ENCODE data around the gene USF3. TPM values are rescaled to one million over a fixed set of nuclear protein-coding genes. Genes with fewer than 3 reads are reported as not detected.

Gene USF3
- total and polyA plus RNA-seq, 4 donors = 5.2 to 21.3 (median 9.8) TPM

- H3K9ac ChIP-seq (ENCODE audit: insufficient read depth in 1 of 2, low read length in 2 of 2) = peak overlapping the region; percentile 37 to 99
- 0 to 1% methylated on average over 33 to 38 of the region's 38 CpGs for WGBS, 2 donors
- H3K27ac ChIP-seq (ENCODE audit: low read depth in 1 of 2, low read length in 1 of 2) = peak overlapping the region; percentile 84 to 88
- TF ChIP-seq CTCF (IDR thresholded peaks at IDR 0.05; ENCODE audit: control extremely low read depth, extremely low read depth) = no peak
- ATAC-seq (ENCODE audit: insufficient read depth, low FRiP score) (peak; percentile 93), DNase-seq (peak; percentile 100)
- H3K9me3 ChIP-seq (ENCODE audit: control insufficient read depth in 4 of 4, insufficient read depth in 3 of 4, low read length in 3 of 4) = no peaks in the 10 kb centered on the region
- no peaks in the 10 kb centered on the region for H3K27me3 ChIP-seq (ENCODE audit: control insufficient read depth in 3 of 3, insufficient read depth in 3 of 3, low read length in 2 of 3)
- peak overlapping the region; percentile 93 for H3K4me3 ChIP-seq
- no peaks in the 10 kb centered on the region for H3K36me3 ChIP-seq (ENCODE audit: control insufficient read depth in 4 of 4, insufficient read depth in 4 of 4, low read length in 4 of 4)
- H3K4me1 ChIP-seq (ENCODE audit: control insufficient read depth in 5 of 5, insufficient read depth in 5 of 5, low read length in 5 of 5) = peaks cover 0 to 27% (median 16%) of the 10 kb centered on the region in 5 donors
These were observed 437 bp upstream of the USF3 start for GRCh38 chr3:113696658-113697499.

- ATAC-seq (ENCODE audit: insufficient read depth, low FRiP score) (no peak), DNase-seq (peak in 1 of 3 donors; percentile 60)
- H3K27me3 ChIP-seq (ENCODE audit: control insufficient read depth in 3 of 3, insufficient read depth in 3 of 3, low read length in 2 of 3) = no peaks in the 10 kb centered on the region
- peak overlapping the region; percentile 91 to 96 for H3K9ac ChIP-seq (ENCODE audit: insufficient read depth in 1 of 2, low read length in 2 of 2)
- H3K27ac ChIP-seq (ENCODE audit: low read depth in 1 of 2, low read length in 1 of 2) = peak overlapping the region in 1 of 2 donors; percentile 99
- peaks cover 0 to 27% (median 16%) of the 10 kb centered on the region in 5 donors for H3K4me1 ChIP-seq (ENCODE audit: control insufficient read depth in 5 of 5, insufficient read depth in 5 of 5, low read length in 5 of 5)
- WGBS, 2 donors = 15 to 19% methylated on average over 8 of the region's 8 CpGs
- peak overlapping the region; percentile 93 for H3K4me3 ChIP-seq
- TF ChIP-seq CTCF (IDR thresholded peaks at IDR 0.05; ENCODE audit: control extremely low read depth, extremely low read depth) = no peak
- no peaks in the 10 kb centered on the region for H3K36me3 ChIP-seq (ENCODE audit: control insufficient read depth in 4 of 4, insufficient read depth in 4 of 4, low read length in 4 of 4)
- H3K9me3 ChIP-seq (ENCODE audit: control insufficient read depth in 4 of 4, insufficient read depth in 3 of 4, low read length in 3 of 4) = no peaks in the 10 kb centered on the region
These were observed 1.0 kb downstream of the USF3 start for GRCh38 chr3:113695431-113695785.

GRCh38 chr3:113690482-113690881 is 6.0 kb downstream of the USF3 start:
- no peak overlapping the region for H3K27ac ChIP-seq (ENCODE audit: low read depth in 1 of 2, low read length in 1 of 2)
- H3K36me3 ChIP-seq (ENCODE audit: control insufficient read depth in 4 of 4, insufficient read depth in 4 of 4, low read length in 4 of 4) = peaks cover 0 to 1% (median 0%) of the 10 kb centered on the region in 4 donors
- no peak for TF ChIP-seq CTCF (IDR thresholded peaks at IDR 0.05; ENCODE audit: control extremely low read depth, extremely low read depth)
- H3K9ac ChIP-seq (ENCODE audit: insufficient read depth in 1 of 2, low read length in 2 of 2) = no peak overlapping the region
- H3K4me1 ChIP-seq (ENCODE audit: control insufficient read depth in 5 of 5, insufficient read depth in 5 of 5, low read length in 5 of 5) = peaks cover 0 to 13% (median 12%) of the 10 kb centered on the region in 5 donors
- DNase-seq = no peak
- H3K9me3 ChIP-seq (ENCODE audit: control insufficient read depth in 4 of 4, insufficient read depth in 3 of 4, low read length in 3 of 4) = peaks cover 0 to 1% (median 0%) of the 10 kb centered on the region in 4 donors
- H3K4me3 ChIP-seq = no peak overlapping the region
- WGBS, 2 donors = 93 to 95% methylated on average over 3 of the region's 3 CpGs
- ATAC-seq (ENCODE audit: insufficient read depth, low FRiP score) = no peak
- no peaks in the 10 kb centered on the region for H3K27me3 ChIP-seq (ENCODE audit: control insufficient read depth in 3 of 3, insufficient read depth in 3 of 3, low read length in 2 of 3)
